OCI-LY3 (cell line): ENCODE results near the gene NCK2.

ENCODE experiments used
- EZH2phosphoT487 ChIP-seq: fragments of 200-600 bp; shearing (Covaris generic); IDR thresholded peaks from 2 replicates; pipeline ENCODE4 v1.6.1; 2018; ENCODE audit warnings: antibody characterized with exemption, mixed run types, low read depth
- TF ChIP-seq, protein P1 (sequence below): fragments of 200-600, 300-600 bp; sonication (generic); IDR thresholded peaks from 2 replicates; pipeline ENCODE4 v1.5.1; 2014; ENCODE audit warnings: antibody characterized with exemption, low read length, low read depth

DNA sequence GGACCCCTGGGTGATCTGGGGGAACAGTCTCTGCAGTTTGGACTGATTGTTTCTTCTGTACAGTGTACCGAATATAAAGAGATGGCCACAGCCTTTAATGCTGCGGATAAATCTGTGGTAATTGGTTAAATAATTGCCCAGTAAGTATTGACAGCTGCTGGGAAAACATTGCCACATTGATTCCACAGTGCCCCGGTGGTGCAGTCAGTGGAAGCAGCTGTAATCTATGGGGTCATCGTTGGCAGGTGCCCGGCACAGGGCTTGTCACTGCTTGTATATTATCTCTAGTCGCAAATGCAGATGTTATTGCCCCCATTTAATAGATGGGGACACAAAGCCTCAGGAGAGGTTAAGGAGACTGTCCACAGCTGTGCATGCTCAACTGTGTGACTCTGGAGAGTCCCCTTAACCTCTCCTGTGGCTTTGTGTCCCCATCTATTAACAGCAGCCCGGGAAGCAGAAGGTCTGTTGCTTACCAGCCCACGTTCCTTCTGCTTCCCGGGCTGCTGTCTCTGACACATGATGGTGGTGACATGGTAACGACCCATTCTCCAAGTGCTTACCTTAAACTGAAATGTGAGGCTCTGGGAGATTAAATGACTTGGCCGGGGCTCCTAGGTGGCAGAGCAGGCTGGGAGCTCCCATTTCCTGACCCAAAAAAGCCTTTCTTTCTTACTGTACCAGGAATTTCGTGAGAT, 76.9 kb downstream of the NCK2 start:
- TF ChIP-seq, protein P1, sequence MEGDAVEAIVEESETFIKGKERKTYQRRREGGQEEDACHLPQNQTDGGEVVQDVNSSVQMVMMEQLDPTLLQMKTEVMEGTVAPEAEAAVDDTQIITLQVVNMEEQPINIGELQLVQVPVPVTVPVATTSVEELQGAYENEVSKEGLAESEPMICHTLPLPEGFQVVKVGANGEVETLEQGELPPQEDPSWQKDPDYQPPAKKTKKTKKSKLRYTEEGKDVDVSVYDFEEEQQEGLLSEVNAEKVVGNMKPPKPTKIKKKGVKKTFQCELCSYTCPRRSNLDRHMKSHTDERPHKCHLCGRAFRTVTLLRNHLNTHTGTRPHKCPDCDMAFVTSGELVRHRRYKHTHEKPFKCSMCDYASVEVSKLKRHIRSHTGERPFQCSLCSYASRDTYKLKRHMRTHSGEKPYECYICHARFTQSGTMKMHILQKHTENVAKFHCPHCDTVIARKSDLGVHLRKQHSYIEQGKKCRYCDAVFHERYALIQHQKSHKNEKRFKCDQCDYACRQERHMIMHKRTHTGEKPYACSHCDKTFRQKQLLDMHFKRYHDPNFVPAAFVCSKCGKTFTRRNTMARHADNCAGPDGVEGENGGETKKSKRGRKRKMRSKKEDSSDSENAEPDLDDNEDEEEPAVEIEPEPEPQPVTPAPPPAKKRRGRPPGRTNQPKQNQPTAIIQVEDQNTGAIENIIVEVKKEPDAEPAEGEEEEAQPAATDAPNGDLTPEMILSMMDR = no peak
- TF ChIP-seq EZH2phosphoT487 = no peak
